Panc1 (cell line): ENCODE measurements around the gene IFT52.

ENCODE experiments used
- POLR2AphosphoS5 ChIP-seq: IDR thresholded peaks from 2 replicates; pipeline ENCODE4 v1.6.1; 2012; ENCODE audit warnings: mild to moderate bottlenecking, low read depth, low read length, moderate library complexity
- SIN3A ChIP-seq: IDR thresholded peaks from 2 replicates; pipeline ENCODE4 v1.6.1; 2012; ENCODE audit warnings: low read depth, mild to moderate bottlenecking, low read length, moderate library complexity, borderline replicate concordance; ENCODE audit not compliant: insufficient read depth
- TCF7L2 ChIP-seq: IDR thresholded peaks from 2 replicates; pipeline ENCODE4 v1.6.1; 2011; ENCODE audit warnings: mild to moderate bottlenecking, low read depth, low read length, inconsistent platforms
- TF ChIP-seq, protein P1 (sequence below): fragments of 450-650 bp; IDR thresholded peaks from 2 replicates; pipeline ENCODE4 v1.5.1; 2017; ENCODE audit warnings: mild to moderate bottlenecking
- TF ChIP-seq, protein P2 (sequence below), 2 experiments: IDR thresholded peaks; 2 replicates each; pipeline ENCODE4 v1.6.1; 2011 to 2012; ENCODE audit warnings: low read depth in 2 of 2, control low read depth in 1 of 2, low read length in 1 of 2, mild to moderate bottlenecking in 1 of 2, moderate library complexity in 1 of 2; ENCODE audit not compliant: insufficient read depth in 1 of 2

DNA sequence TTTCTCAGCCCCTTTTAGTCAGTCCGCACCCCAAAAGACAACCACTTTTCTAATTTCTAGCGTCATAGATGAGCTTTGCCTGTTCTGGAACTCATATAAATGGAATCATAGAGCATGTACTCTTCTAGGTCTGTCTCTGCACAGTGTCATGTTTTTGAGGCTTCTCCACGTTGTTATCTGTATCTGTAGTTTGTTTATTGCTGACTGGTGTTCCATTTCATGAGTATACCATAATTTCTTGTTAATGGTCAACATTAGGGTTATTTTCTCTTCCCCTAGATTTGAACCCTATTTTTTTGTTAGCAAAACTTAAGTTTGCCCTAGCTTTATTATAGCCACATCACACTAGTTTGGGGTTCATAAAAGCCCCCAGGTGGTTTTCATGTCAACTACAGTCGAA lies 48.1 kb upstream of the IFT52 start:
- TF ChIP-seq, protein P1, sequence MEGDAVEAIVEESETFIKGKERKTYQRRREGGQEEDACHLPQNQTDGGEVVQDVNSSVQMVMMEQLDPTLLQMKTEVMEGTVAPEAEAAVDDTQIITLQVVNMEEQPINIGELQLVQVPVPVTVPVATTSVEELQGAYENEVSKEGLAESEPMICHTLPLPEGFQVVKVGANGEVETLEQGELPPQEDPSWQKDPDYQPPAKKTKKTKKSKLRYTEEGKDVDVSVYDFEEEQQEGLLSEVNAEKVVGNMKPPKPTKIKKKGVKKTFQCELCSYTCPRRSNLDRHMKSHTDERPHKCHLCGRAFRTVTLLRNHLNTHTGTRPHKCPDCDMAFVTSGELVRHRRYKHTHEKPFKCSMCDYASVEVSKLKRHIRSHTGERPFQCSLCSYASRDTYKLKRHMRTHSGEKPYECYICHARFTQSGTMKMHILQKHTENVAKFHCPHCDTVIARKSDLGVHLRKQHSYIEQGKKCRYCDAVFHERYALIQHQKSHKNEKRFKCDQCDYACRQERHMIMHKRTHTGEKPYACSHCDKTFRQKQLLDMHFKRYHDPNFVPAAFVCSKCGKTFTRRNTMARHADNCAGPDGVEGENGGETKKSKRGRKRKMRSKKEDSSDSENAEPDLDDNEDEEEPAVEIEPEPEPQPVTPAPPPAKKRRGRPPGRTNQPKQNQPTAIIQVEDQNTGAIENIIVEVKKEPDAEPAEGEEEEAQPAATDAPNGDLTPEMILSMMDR = no peak
- no peak for TF ChIP-seq SIN3A
- TF ChIP-seq POLR2AphosphoS5 = no peak
- TF ChIP-seq, protein P2, sequence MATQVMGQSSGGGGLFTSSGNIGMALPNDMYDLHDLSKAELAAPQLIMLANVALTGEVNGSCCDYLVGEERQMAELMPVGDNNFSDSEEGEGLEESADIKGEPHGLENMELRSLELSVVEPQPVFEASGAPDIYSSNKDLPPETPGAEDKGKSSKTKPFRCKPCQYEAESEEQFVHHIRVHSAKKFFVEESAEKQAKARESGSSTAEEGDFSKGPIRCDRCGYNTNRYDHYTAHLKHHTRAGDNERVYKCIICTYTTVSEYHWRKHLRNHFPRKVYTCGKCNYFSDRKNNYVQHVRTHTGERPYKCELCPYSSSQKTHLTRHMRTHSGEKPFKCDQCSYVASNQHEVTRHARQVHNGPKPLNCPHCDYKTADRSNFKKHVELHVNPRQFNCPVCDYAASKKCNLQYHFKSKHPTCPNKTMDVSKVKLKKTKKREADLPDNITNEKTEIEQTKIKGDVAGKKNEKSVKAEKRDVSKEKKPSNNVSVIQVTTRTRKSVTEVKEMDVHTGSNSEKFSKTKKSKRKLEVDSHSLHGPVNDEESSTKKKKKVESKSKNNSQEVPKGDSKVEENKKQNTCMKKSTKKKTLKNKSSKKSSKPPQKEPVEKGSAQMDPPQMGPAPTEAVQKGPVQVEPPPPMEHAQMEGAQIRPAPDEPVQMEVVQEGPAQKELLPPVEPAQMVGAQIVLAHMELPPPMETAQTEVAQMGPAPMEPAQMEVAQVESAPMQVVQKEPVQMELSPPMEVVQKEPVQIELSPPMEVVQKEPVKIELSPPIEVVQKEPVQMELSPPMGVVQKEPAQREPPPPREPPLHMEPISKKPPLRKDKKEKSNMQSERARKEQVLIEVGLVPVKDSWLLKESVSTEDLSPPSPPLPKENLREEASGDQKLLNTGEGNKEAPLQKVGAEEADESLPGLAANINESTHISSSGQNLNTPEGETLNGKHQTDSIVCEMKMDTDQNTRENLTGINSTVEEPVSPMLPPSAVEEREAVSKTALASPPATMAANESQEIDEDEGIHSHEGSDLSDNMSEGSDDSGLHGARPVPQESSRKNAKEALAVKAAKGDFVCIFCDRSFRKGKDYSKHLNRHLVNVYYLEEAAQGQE (IDR thresholded peaks at IDR 0.05; ENCODE audit: insufficient read depth in 1 of 2, low read depth in 2 of 2, low read length in 1 of 2) = no peak
- TF ChIP-seq TCF7L2 = no peak
